CD8-positive, alpha-beta memory T cell (primary cell): ENCODE measurements around the gene ASGR1. TPM values are rescaled to one million over a fixed set of nuclear protein-coding genes. Genes with fewer than 3 reads are reported as not detected.
"Not testable (repeated sequence)": the region's sequence is repeated elsewhere in the genome, so short reads cannot be mapped to it uniquely, and the experiment has no call there.

Source experiments
- CTCF ChIA-PET: fragments of 350-600 bp; sonication (Branson Sonifier 250); formaldehyde crosslinking; loops from one replicate; lab custom pipeline; 2021; ENCODE audit warnings: antibody characterized with exemption; lab: Charles Lee
- POLR2A ChIA-PET: fragments of 350-600 bp; sonication (Branson Sonifier 250); formaldehyde crosslinking; loops from one replicate; lab custom pipeline; 2021; ENCODE audit warnings: antibody characterized with exemption; lab: Charles Lee
- DNase-seq, 5 donors: peaks; one replicate each; pipeline versions ENCODE4 v3.0.0 to v3.0.0-alpha.2; 2020 to 2022; ENCODE audit warnings: mixed read lengths in 1 of 5
- H3K27ac ChIP-seq: one replicate; pipeline ENCODE4 v1.7.0; 2013; ENCODE audit warnings: low read depth, mild to moderate bottlenecking, low read length, moderate library complexity
- H3K27me3 ChIP-seq: 2 replicates; pipeline ENCODE4 v1.7.0; 2013; ENCODE audit warnings: low read length, mild to moderate bottlenecking; ENCODE audit not compliant: insufficient read depth, poor library complexity, severe bottlenecking
- H3K36me3 ChIP-seq: 2 replicates; pipeline ENCODE4 v1.7.0; 2013; ENCODE audit warnings: mild to moderate bottlenecking, low read length, moderate library complexity; ENCODE audit not compliant: insufficient read depth
- H3K4me1 ChIP-seq: 2 replicates; pipeline ENCODE4 v1.7.0; 2013; ENCODE audit warnings: mild to moderate bottlenecking, low read length, moderate library complexity; ENCODE audit not compliant: insufficient read depth
- H3K4me3 ChIP-seq: 2 replicates; pipeline ENCODE4 v1.7.0; 2013; ENCODE audit warnings: mild to moderate bottlenecking, low read length
- H3K9me3 ChIP-seq: 2 replicates; pipeline ENCODE4 v1.7.0; 2013; ENCODE audit warnings: mild to moderate bottlenecking, low read length
- H3K27ac Mint-ChIP-seq, 8 donors: one replicate each; pipeline ENCODE4 v1.8.0; 2020 to 2021; ENCODE audit warnings: mixed read lengths in 8 of 8, mild to moderate bottlenecking in 6 of 8, inconsistent platforms in 3 of 8, moderate library complexity in 3 of 8
- H3K27me3 Mint-ChIP-seq, 2 donors: one replicate each; pipeline ENCODE4 v1.8.0; 2020 to 2021; ENCODE audit warnings: mixed read lengths in 2 of 2, mild to moderate bottlenecking in 1 of 2, moderate library complexity in 1 of 2
- H3K36me3 Mint-ChIP-seq, 3 donors: one replicate each; pipeline ENCODE4 v1.8.0; 2020 to 2021; ENCODE audit warnings: mixed read lengths in 3 of 3, inconsistent platforms in 1 of 3, mild to moderate bottlenecking in 1 of 3
- H3K4me1 Mint-ChIP-seq, 3 donors: one replicate each; pipeline ENCODE4 v1.8.0; 2020 to 2021; ENCODE audit warnings: mixed read lengths in 3 of 3, inconsistent platforms in 1 of 3, mild to moderate bottlenecking in 1 of 3
- H3K4me3 Mint-ChIP-seq, 7 donors: one replicate each; pipeline ENCODE4 v1.8.0; 2020 to 2021; ENCODE audit warnings: mixed read lengths in 7 of 7, mild to moderate bottlenecking in 6 of 7, moderate library complexity in 4 of 7, inconsistent platforms in 2 of 7
- H3K9me3 Mint-ChIP-seq, 5 donors: one replicate each; pipeline ENCODE4 v1.8.0; 2020 to 2022; ENCODE audit warnings: mixed read lengths in 5 of 5, mild to moderate bottlenecking in 3 of 5, moderate library complexity in 2 of 5, inconsistent platforms in 1 of 5
- polyA plus RNA-seq: library from polyadenylated mRNA; unstranded; fragments of 300-500 nt; fragmentation: Illumina TruSeq; gene quantifications from one replicate; pipeline ENCODE4 v1.2.3, GENCODE V29; 2021
- total RNA-seq, 2 experiments: library from RNA; stranded (reverse); gene quantifications; one replicate each; pipeline ENCODE4 v1.2.3, GENCODE V29; 2021

Gene ASGR1
- total and polyA plus RNA-seq, 3 experiments from 2014 or later, result 0.46 to 0.55 TPM; not detected in 1

- H3K4me1 ChIP-seq, CTCF ChIA-PET, DNase-seq, H3K4me3 ChIP-seq, H3K27me3 ChIP-seq, H3K27ac Mint-ChIP-seq, H3K9me3 ChIP-seq, H3K36me3 Mint-ChIP-seq, H3K36me3 ChIP-seq, H3K4me3 Mint-ChIP-seq, POLR2A ChIA-PET, H3K4me1 Mint-ChIP-seq, H3K27ac ChIP-seq, H3K9me3 Mint-ChIP-seq: not testable (repeated sequence)
- peaks cover 19 to 54% of the 10 kb centered on the region in 2 donors for H3K27me3 Mint-ChIP-seq
Observed at GRCh38 chr17:7158424-7158823, 20.7 kb downstream of the ASGR1 start.

GRCh38 chr17:7156342-7156940, 22.7 kb downstream of the ASGR1 start:
- Histone ChIP-seq H3K27me3 (no peaks in the 10 kb centered on the region), H3K36me3 (no peaks in the 10 kb centered on the region), H3K4me3 (no peak overlapping the region), H3K4me1 (no peaks in the 10 kb centered on the region), H3K9me3 (no peaks in the 10 kb centered on the region), H3K27ac (no peak overlapping the region)
- no peaks in the 10 kb centered on the region for H3K9me3 Mint-ChIP-seq
- peaks cover 17 to 49% of the 10 kb centered on the region in 2 donors for H3K27me3 Mint-ChIP-seq
- peak overlapping the region in 2 of 8 donors; percentile 27 to 87 for H3K27ac Mint-ChIP-seq
- no peak overlapping the region for H3K4me3 Mint-ChIP-seq
- ChIA-PET CTCF (no interaction called here), POLR2A (no interaction called here)
- no peaks in the 10 kb centered on the region for H3K36me3 Mint-ChIP-seq
- no peak for DNase-seq
- no peaks in the 10 kb centered on the region for H3K4me1 Mint-ChIP-seq

- no peaks in the 10 kb centered on the region for H3K4me1 ChIP-seq
- H3K4me3 ChIP-seq, result no peak overlapping the region
- H3K27me3 ChIP-seq, result no peaks in the 10 kb centered on the region
- no peak overlapping the region for H3K27ac Mint-ChIP-seq
- H3K4me1 Mint-ChIP-seq, result no peaks in the 10 kb centered on the region
- CTCF ChIA-PET, result interaction anchor here (0.7 to 1.6 kb wide), 3 partner anchors 10 to 102 kb away, joined by 3 to 4 read pairs (median 4); no protein-coding TSS in a partner anchor
- H3K9me3 Mint-ChIP-seq, result no peaks in the 10 kb centered on the region
- no peak overlapping the region for H3K27ac ChIP-seq
- POLR2A ChIA-PET, result no interaction called here
- no peaks in the 10 kb centered on the region for H3K9me3 ChIP-seq
- peaks cover 5 to 9% of the 10 kb centered on the region in 2 donors for H3K27me3 Mint-ChIP-seq
- H3K4me3 Mint-ChIP-seq, result no peak overlapping the region
- no peak for DNase-seq
- no peaks in the 10 kb centered on the region for H3K36me3 Mint-ChIP-seq
- H3K36me3 ChIP-seq, result no peaks in the 10 kb centered on the region
Observed at GRCh38 chr17:7147772-7148171, 31.4 kb downstream of the ASGR1 start.

GRCh38 chr17:7146115-7146514, 33.1 kb downstream of the ASGR1 start:
- Histone ChIP-seq H3K4me3 (no peak overlapping the region), H3K27ac (no peak overlapping the region), H3K4me1 (no peaks in the 10 kb centered on the region), H3K9me3 (no peaks in the 10 kb centered on the region), H3K36me3 (no peaks in the 10 kb centered on the region), H3K27me3 (no peaks in the 10 kb centered on the region)
- ChIA-PET POLR2A (interaction anchor here (0.7 kb wide), 1 partner anchor 275 kb away, joined by 4 read pairs; no protein-coding TSS in a partner anchor), CTCF (interaction anchor here (0.9 to 1.6 kb wide), 4 partner anchors 9 to 91 kb away, joined by 3 to 4 read pairs (median 3); no protein-coding TSS in a partner anchor)
- no peaks in the 10 kb centered on the region for H3K9me3 Mint-ChIP-seq
- H3K4me1 Mint-ChIP-seq, result no peaks in the 10 kb centered on the region
- no peak overlapping the region for H3K27ac Mint-ChIP-seq
- no peak overlapping the region for H3K4me3 Mint-ChIP-seq
- no peaks in the 10 kb centered on the region for H3K36me3 Mint-ChIP-seq
- no peak for DNase-seq
- H3K27me3 Mint-ChIP-seq, result peaks cover 2 to 17% of the 10 kb centered on the region in 2 donors

GRCh38 chr17:7144213-7144612, 35.0 kb downstream of the ASGR1 start:
- H3K9me3 Mint-ChIP-seq, result no peaks in the 10 kb centered on the region
- peaks cover 13 to 25% of the 10 kb centered on the region in 2 donors for H3K27me3 Mint-ChIP-seq
- H3K36me3 Mint-ChIP-seq, result no peaks in the 10 kb centered on the region
- no peaks in the 10 kb centered on the region for H3K4me1 Mint-ChIP-seq
- Histone ChIP-seq H3K36me3 (no peaks in the 10 kb centered on the region), H3K27me3 (no peaks in the 10 kb centered on the region), H3K4me3 (no peak overlapping the region), H3K27ac (no peak overlapping the region), H3K9me3 (no peaks in the 10 kb centered on the region), H3K4me1 (no peaks in the 10 kb centered on the region)
- CTCF ChIA-PET, result interaction anchor here (1.4 to 1.6 kb wide), 3 partner anchors 11 to 98 kb away, joined by 3 to 5 read pairs (median 3); no protein-coding TSS in a partner anchor
- POLR2A ChIA-PET, result no interaction called here
- H3K27ac Mint-ChIP-seq, result no peak overlapping the region
- H3K4me3 Mint-ChIP-seq, result no peak overlapping the region
- DNase-seq, result no peak

- CTCF ChIA-PET, result interaction anchor here (1.1 to 1.2 kb wide), 2 partner anchors 8 to 96 kb away, joined by 3 to 5 read pairs; no protein-coding TSS in a partner anchor
- no peak overlapping the region for H3K27ac Mint-ChIP-seq
- H3K27me3 Mint-ChIP-seq, result peaks cover 13 to 25% of the 10 kb centered on the region in 2 donors
- Histone ChIP-seq H3K4me1 (no peaks in the 10 kb centered on the region), H3K36me3 (no peaks in the 10 kb centered on the region), H3K27me3 (no peaks in the 10 kb centered on the region), H3K4me3 (no peak overlapping the region), H3K9me3 (no peaks in the 10 kb centered on the region), H3K27ac (no peak overlapping the region)
- no peaks in the 10 kb centered on the region for H3K36me3 Mint-ChIP-seq
- POLR2A ChIA-PET, result no interaction called here
- no peaks in the 10 kb centered on the region for H3K9me3 Mint-ChIP-seq
- no peak overlapping the region for H3K4me3 Mint-ChIP-seq
- H3K4me1 Mint-ChIP-seq, result no peaks in the 10 kb centered on the region
- no peak for DNase-seq
Observed at GRCh38 chr17:7141824-7142223, 37.3 kb downstream of the ASGR1 start.

- H3K4me3 Mint-ChIP-seq, result no peak overlapping the region
- H3K27ac Mint-ChIP-seq, result no peak overlapping the region
- H3K9me3 ChIP-seq, result no peaks in the 10 kb centered on the region
- no peak overlapping the region for H3K4me3 ChIP-seq
- CTCF ChIA-PET, result interaction anchor here (2.2 to 9.3 kb wide), 2 partner anchors 88 to 97 kb away, joined by 11 to 169 read pairs; partner anchors contain the start of gene SLC16A11
- peaks cover 20 to 29% of the 10 kb centered on the region in 2 donors for H3K27me3 Mint-ChIP-seq
- H3K36me3 ChIP-seq, result no peaks in the 10 kb centered on the region
- no peaks in the 10 kb centered on the region for H3K9me3 Mint-ChIP-seq
- H3K36me3 Mint-ChIP-seq, result no peaks in the 10 kb centered on the region
- POLR2A ChIA-PET, result no interaction called here
- no peaks in the 10 kb centered on the region for H3K4me1 ChIP-seq
- no peaks in the 10 kb centered on the region for H3K27me3 ChIP-seq
- no peak overlapping the region for H3K27ac ChIP-seq
- H3K4me1 Mint-ChIP-seq, result peaks cover 0 to 4% (median 3%) of the 10 kb centered on the region in 3 donors
- DNase-seq, result no peak
Observed at GRCh38 chr17:7139400-7139799, 39.8 kb downstream of the ASGR1 start.

- Histone ChIP-seq H3K4me3 (no peak overlapping the region), H3K36me3 (no peaks in the 10 kb centered on the region), H3K27ac (no peak overlapping the region), H3K9me3 (no peaks in the 10 kb centered on the region), H3K27me3 (no peaks in the 10 kb centered on the region), H3K4me1 (peaks cover under 1% of the 10 kb centered on the region)
- Mint-ChIP-seq H3K27ac (no peak overlapping the region), H3K4me3 (no peak overlapping the region), H3K9me3 (no peaks in the 10 kb centered on the region), H3K27me3 (peaks cover 20 to 29% of the 10 kb centered on the region in 2 donors), H3K36me3 (no peaks in the 10 kb centered on the region), H3K4me1 (peaks cover 0 to 5% (median 3%) of the 10 kb centered on the region in 3 donors)
- ChIA-PET POLR2A (no interaction called here), CTCF (interaction anchor here (7.8 to 9.3 kb wide), 2 partner anchors 87 to 97 kb away, joined by 101 to 169 read pairs; partner anchors contain the start of gene SLC16A11)
- DNase-seq, result no peak
Observed at GRCh38 chr17:7138800-7139381, 40.3 kb downstream of the ASGR1 start.
